GM03348 (cell line): ENCODE measurements around the gene OR52M1.

ENCODE experiments used
- DNase-seq: peaks from one replicate; pipeline ENCODE4 v3.0.0; 2012; ENCODE audit warnings: low spot score

OR52M1 gene

DNA sequence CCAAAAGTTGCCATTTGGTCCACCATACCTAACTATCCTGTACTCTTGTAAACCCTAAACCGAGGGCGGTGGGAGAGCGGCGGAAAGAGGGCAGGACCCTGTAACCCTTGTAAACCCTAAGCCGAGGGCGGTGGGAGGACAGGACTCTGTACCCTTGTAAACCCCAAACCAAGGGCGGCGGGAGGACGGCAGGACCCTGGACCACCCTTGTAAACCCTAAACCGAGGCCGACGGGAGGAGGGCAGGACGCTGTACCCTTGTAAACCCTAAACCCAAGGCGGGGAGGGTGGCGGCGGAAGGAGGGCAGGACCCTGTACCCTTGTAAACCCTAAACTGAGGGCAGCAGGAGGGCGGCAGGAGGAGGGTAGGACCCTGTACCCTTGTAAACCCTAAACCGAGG is 24.1 kb downstream of the OR52M1 start:
- DNase-seq, result no peak

DNA sequence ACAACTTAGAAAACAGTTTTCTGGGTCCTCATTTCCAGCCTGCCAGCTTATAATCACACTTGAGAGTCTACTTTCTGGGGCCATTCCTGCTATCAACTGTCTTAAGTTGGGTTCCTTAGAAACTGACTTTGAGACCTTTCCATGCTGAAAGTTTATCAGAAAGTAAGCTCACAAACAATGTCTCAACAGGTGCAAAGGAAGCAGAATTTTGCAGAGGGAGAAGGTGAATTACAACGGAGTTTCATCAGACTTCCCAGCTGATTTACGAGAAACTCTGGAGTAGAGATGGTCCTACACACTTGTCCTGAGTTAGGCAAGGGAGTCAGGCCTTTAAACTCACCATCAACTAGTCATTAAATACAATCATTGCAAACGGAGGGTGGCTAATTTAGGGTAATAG is 31.9 kb downstream of the OR52M1 start:
- no peak for DNase-seq

DNA sequence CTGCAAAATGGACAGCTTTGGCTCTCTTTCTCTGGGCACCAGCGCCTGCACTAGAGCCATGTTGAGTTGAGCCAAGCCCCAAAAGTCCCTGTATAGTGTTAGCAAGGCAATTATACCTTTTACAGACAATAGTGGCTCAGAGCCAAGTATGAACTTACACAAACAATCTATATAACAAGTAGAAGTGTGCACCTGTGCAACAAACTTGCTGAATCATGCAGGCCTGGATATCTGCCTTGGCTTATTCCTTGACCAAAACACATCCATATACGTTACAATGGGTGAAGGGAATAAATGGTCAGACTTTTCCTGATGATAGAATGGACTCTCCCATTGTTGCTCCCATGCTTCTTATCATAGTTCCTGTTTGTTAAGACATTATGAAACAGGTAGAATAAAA is 32.8 kb downstream of the OR52M1 start:
- no peak for DNase-seq

DNA sequence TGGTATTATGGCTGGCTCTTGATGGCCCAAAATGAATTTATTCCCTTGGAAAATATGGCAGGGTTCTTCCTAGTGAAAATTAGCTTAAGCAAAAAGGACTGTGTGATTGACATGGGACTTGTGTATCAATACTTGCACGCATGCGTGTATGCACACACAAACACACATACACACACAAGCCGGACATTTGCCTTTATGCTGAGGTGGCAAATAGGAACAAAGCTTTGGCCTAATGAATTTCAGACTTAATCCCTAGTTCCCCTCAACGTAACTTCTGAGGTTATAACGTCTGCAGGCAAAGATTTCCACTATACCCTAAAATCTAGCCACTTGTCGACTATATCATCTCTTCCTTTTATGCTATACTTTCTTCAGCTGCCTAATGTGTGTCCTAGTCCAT is 33.6 kb downstream of the OR52M1 start:
- no peak for DNase-seq

DNA sequence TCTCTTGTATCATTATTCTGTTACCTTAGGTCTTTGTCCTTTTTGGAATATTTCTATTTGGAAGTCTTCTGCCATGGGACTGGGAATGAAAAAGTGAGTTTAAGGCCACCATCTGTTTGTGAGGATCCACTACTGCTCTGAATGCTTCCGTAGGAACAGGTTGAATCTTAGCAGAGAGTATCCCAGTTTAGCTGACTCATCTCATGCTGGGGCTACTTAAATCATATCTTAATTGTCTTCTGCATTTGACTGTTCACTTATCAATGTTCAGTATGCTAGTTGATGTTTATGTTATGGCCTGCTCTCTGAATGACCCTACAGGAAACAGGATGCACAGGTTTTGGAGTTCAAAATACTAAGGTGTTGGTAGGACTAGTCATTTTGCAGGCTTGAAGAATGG is 35.1 kb downstream of the OR52M1 start:
- no peak for DNase-seq

- no peak for DNase-seq
Measured at GRCh38 chr11:4581443-4581842, 36.5 kb downstream of the OR52M1 start, which contains the start of gene OR52I2. TSS of gene OR52I2 (plus strand) at chr11:4581743.

GRCh38 chr11:4589017-4589416 is 44.0 kb downstream of the OR52M1 start:
- no peak for DNase-seq

DNA sequence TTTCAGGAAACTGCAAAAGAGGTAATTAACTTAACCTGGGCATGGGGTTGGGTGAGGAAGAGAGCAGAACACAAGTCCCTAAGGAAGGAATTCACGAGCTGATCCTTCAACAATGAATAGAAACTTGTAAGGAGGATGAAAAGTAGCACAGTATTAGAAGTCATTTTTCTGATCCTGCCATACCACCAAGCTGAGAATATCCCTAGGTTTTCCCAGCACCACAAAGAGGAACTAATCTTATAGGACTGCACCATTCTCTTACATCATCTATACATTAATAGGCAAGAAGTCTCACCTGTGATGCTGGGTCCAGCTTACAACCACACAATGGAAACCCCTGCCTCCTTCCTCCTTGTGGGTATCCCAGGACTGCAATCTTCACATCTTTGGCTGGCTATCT is 48.7 kb downstream of the OR52M1 start, which contains the start of gene OR52I1:
Gene OR52I1, plus strand, starts transcription at position 301 of the 400 bp plus-strand sequence. Its CDS starts 0 bp downstream, at position 301.
- no peak for DNase-seq
